GM04504 (cell line): Measurements from ENCODE around the gene TCAF1.

ENCODE experiments used
- DNase-seq: peaks from one replicate; pipeline ENCODE4 v3.0.0-alpha.2; 2012; ENCODE audit warnings: low read depth

TCAF1 gene

GRCh38 chr7:143901668-143902331, at the start of gene TCAF1:
TSS of gene TCAF1 (minus strand) at chr7:143902176. CDS start at chr7:143876608, 25,568 bp downstream.
- peak; percentile 86 for DNase-seq

- DNase-seq, result no peak
Observed at GRCh38 chr7:143948733-143949132, 46.8 kb upstream of the TCAF1 start.

- DNase-seq, result no peak
Observed at GRCh38 chr7:143947111-143947510, 45.1 kb upstream of the TCAF1 start.

GRCh38 chr7:143945423-143945822, 43.4 kb upstream of the TCAF1 start:
- DNase-seq, result no peak

GRCh38 chr7:143938379-143939243, 36.6 kb upstream of the TCAF1 start:
- DNase-seq, result no peak

GRCh38 chr7:143936087-143937009, 34.4 kb upstream of the TCAF1 start:
- DNase-seq, result peak; percentile 69

- DNase-seq, result no peak
Observed at GRCh38 chr7:143934526-143935325, 32.8 kb upstream of the TCAF1 start, which contains the start of gene OR2F2. TSS of gene OR2F2 (plus strand) at chr7:143935233. CDS start at chr7:143935233, 0 bp downstream.

- DNase-seq, result no peak
Observed at GRCh38 chr7:143931739-143932138, 29.8 kb upstream of the TCAF1 start.

- no peak for DNase-seq
Observed at GRCh38 chr7:143929224-143929920, 27.4 kb upstream of the TCAF1 start.

- no peak for DNase-seq
Observed at GRCh38 chr7:143924851-143925250, 22.9 kb upstream of the TCAF1 start.

- no peak for DNase-seq
Observed at GRCh38 chr7:143914938-143915652, 13.1 kb upstream of the TCAF1 start.

- no peak for DNase-seq
Observed at GRCh38 chr7:143913945-143914615, 12.1 kb upstream of the TCAF1 start.

- DNase-seq, result no peak
Observed at GRCh38 chr7:143910473-143911248, 8.7 kb upstream of the TCAF1 start.

GRCh38 chr7:143909863-143910262, 7.9 kb upstream of the TCAF1 start:
- DNase-seq, result peak; percentile 12

- no peak for DNase-seq
Observed at GRCh38 chr7:143908120-143908519, 6.1 kb upstream of the TCAF1 start.

- DNase-seq, result no peak
Observed at GRCh38 chr7:143906895-143907294, 4.9 kb upstream of the TCAF1 start.

GRCh38 chr7:143906151-143906550, 4.2 kb upstream of the TCAF1 start:
- DNase-seq, result no peak

GRCh38 chr7:143905509-143905908, 3.5 kb upstream of the TCAF1 start:
- DNase-seq, result no peak
